ENCODE results near the gene SLC6A7.

The SLC6A7 gene

DNA sequence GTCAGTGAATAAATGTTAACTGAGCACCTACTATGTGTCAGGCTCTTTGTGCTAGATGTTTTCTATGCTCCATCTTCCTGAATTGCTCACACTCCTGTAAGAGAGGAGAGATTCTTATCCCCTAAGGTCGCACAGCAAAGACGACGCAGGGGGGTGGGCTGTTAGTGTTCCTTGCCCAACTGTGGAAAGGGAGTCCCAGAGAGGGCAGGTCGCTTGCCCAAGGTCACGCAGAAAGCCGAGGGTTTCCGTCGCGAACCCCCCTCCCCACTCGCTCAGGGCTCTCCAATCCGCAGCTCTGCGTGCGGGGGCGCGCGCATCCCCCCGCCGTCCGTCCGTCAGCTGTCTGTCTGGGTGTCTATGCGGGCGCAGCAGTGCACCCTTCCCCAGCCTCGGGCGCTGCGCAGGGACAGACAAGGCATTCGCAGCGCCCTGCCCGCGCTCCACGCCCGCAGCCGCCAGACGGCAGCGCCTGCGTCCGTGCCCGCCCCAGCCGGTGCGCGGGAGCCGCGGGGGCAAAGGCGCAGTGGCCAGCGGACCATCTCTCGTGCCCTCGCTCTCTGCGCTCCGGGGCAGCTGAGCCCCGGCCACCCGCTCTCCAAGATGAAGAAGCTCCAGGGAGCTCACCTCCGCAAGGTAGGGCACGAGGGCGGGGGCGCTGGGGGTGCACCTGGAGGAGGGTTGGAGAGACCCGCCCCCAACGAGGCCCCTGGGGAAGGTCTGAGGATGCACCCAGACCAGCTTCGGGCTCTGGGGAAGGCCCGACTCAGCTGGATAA is at the start of gene SLC6A7:
Gene SLC6A7 (plus strand): TSS at position 335 of the 775 bp plus-strand sequence. CDS start 266 bp downstream, at position 601.
- no peak for DNase-seq

- no peak for DNase-seq
Observed at GRCh38 chr5:150140830-150141229, 49.0 kb upstream of the SLC6A7 start.

GRCh38 chr5:150141544-150142184 is 48.2 kb upstream of the SLC6A7 start:
- DNase-seq, result no peak

- DNase-seq, result no peak
Observed at GRCh38 chr5:150142185-150142958, 47.5 kb upstream of the SLC6A7 start.

- DNase-seq, result no peak
Observed at GRCh38 chr5:150142959-150143349, 46.9 kb upstream of the SLC6A7 start.

DNA sequence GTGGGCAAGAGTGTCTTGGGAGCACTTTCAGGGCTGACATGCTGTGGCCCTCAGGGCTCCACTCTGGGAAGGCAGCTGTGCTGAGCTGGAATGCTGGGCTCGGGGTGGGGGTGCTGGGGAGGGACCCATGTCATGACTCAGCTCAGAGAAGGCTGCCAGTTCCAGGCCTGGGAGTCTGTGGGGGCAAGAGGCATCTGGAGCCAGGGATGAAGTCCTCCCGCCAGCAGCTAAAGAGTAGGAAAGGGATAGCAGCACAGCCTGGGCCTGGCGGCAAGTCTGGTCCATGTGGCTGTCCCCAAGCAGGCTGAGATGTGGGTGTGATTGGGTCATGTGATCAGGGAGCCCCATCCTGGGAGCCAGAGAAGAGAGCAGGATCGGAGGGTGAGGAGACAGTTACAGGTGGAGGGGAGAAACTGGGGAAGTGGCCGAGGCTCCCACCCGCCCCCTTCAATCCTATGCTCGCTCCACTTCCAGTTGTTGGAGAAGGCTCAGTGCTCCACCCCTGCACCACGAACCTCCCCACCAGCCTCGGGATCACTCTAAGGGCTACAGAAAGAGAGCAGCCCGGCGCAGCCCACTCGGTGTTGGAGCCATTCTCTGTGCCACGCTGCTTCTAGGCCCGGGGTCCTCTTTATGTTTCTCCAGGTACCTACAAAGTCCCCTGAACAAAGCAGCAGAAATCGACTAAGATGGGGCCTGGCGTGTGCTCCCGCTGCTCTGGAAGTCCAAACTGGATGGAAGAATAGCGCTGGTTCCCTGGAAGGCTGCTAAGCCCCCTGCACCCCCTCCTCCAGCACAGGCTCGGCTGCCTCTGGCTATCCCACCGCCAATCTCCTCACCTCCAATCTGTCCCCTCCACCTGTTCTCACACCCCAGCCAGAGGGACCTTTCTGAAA is 46.3 kb upstream of the SLC6A7 start:
- no peak for DNase-seq

DNA sequence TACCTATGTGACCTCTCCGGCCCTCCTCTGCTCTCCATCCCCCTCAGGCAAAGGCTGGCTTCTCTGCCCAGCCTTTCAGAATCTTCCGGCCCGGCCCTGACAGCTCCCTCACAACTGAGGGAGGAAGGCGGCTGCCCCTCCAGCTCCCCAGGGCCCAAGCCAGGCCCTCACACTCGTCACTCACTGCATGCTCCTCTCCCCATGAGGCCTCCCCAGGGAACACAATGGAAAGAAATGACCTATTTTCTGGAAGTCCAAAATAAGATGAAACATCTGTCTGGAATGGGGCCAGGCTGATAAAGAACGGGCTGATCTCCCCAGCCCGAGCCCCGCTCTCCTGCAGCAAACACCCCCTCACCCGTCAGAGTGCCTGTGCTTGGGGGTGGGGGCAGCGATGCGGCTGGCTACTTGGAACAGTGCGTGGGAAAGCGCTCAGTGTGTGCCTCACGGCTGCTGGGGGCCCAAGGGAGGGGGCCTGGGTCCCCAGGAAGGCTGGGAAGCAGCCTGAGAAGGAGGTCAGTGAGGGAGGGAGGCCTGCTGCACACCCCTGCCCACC is 45.5 kb upstream of the SLC6A7 start:
- no peak for DNase-seq

- DNase-seq, result no peak
Observed at GRCh38 chr5:150144879-150145278, 45.0 kb upstream of the SLC6A7 start.

- DNase-seq, result no peak
Observed at GRCh38 chr5:150146235-150146634, 43.6 kb upstream of the SLC6A7 start.

GRCh38 chr5:150146862-150147601 is 42.8 kb upstream of the SLC6A7 start:
- no peak for DNase-seq

- DNase-seq, result no peak
Observed at GRCh38 chr5:150147670-150148069, 42.2 kb upstream of the SLC6A7 start.

- DNase-seq, result no peak
Observed at GRCh38 chr5:150148117-150148927, 41.5 kb upstream of the SLC6A7 start.

DNA sequence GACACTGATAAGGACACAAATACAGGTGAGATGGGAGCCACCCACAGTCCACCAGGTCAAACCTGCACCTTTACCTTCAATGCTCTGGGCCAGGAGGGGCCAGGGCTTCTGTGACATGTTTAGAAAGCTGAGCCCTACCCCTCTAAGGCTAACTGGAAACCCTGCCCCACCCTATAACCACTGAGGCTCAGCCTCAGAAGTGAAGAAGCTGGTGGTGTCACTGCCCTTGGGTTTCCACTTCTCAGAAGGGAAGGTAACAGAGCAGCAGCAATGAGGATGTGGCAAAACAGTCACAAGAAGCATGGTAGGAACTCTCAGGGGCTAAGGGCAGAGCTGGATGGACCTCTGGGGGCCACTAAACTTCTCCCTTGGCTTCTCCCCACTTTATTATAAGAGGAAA is 40.2 kb upstream of the SLC6A7 start:
- DNase-seq, result no peak

DNA sequence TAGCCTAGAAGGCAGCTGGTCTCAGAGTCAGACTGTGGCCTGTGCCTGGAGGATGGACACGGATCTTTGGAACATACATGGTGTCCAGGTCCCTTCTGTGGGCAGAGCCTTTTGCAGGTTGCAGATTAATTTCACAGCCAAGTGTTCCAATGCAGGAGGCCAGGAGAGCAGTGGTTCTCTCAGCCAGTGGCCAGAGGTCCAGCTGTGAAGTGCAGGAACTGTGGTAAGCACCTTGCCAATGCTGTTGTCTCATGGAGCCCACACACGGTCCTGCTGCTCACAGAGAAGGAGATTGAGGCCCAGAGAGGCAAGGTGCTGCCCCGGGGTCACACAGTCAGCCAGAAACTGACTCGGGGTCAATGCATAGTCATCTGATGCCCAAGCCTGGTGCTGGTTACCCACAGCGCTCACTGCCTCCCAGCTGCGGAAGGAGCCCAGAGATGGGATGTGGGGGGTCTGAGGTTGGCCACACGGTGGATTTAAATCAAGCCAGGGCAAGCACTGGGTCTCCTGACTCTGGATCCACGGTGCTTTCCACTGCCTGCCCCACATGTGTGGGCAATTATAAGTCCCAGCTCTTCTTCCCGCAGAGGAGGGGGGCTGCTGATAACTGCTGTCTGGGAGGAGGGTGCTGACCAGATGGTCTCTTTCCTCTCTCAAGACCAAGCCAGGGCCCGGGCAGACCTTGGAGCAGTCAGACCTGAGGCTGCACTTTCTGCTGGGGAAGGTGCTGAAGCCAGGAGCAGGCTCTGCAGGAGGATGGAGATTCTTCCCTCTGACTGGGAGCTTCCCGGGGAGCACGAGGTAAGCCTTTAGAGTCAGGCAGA is 37.0 kb upstream of the SLC6A7 start:
- no peak for DNase-seq

- DNase-seq, result no peak
Observed at GRCh38 chr5:150153483-150153882, 36.4 kb upstream of the SLC6A7 start.

DNA sequence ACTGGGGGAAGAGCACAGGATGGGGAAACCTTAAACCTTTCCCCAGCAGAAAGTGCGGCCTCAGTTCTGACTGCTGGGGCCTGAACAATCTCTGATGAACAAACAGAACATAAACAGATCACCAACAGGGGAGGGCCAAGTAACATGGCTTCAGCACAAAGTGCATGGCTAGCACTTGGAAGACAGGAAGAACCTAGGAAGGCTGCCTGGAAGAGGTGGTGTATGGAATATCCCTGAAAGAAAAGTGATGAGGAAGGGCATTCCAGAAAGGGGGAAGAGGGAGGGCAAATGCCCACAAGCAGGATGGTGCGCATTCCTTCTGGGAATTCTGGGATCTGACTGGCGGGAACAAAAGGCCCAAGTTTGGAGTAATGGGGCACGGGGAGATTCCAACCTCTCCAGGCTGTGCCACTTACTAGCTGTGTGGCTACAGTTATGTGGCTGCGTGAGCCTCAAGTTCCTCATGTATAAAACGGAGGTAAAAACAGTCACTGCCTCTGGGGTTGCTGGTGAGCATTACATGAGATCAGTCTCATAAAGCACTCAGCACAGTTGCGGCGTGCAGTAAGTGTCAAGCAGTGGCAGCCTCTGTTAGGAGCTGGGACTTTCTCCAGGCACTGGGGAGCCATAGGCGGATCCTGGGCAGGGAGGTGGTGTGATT is 35.8 kb upstream of the SLC6A7 start:
- no peak for DNase-seq

GRCh38 chr5:150154618-150155128 is 35.2 kb upstream of the SLC6A7 start:
- DNase-seq, result no peak

GRCh38 chr5:150155258-150156026 is 34.4 kb upstream of the SLC6A7 start, which contains the start of gene PDGFRB:
PDGFRB (minus strand) TSS chr5:150155845; CDS start chr5:150137047, 18,798 bp downstream.
- peak; percentile 54 for DNase-seq
